ENCODE results near the gene ADH5.

ADH5 gene

DNA sequence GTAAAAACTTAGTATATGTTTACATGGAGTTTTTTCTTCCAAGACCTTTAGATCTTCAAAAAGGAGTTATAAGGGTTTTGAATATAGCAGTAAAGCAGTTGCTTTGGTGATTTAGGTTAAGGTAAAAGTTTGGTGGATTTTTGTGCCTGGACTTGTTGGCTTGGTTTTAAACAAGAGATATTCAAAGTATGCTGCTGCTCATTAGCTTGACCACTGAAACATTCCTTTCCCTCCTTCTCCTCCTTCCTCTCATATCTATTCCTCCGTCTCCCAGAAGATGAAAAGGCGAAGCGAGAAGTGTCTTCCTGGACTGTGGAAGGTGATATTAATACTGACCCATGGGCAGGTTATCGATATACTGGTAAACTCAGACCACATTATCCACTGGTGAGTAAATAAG lies 54.6 kb downstream of the ADH5 start:
- TF ChIP-seq, protein P1, sequence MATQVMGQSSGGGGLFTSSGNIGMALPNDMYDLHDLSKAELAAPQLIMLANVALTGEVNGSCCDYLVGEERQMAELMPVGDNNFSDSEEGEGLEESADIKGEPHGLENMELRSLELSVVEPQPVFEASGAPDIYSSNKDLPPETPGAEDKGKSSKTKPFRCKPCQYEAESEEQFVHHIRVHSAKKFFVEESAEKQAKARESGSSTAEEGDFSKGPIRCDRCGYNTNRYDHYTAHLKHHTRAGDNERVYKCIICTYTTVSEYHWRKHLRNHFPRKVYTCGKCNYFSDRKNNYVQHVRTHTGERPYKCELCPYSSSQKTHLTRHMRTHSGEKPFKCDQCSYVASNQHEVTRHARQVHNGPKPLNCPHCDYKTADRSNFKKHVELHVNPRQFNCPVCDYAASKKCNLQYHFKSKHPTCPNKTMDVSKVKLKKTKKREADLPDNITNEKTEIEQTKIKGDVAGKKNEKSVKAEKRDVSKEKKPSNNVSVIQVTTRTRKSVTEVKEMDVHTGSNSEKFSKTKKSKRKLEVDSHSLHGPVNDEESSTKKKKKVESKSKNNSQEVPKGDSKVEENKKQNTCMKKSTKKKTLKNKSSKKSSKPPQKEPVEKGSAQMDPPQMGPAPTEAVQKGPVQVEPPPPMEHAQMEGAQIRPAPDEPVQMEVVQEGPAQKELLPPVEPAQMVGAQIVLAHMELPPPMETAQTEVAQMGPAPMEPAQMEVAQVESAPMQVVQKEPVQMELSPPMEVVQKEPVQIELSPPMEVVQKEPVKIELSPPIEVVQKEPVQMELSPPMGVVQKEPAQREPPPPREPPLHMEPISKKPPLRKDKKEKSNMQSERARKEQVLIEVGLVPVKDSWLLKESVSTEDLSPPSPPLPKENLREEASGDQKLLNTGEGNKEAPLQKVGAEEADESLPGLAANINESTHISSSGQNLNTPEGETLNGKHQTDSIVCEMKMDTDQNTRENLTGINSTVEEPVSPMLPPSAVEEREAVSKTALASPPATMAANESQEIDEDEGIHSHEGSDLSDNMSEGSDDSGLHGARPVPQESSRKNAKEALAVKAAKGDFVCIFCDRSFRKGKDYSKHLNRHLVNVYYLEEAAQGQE (IDR thresholded peaks at IDR 0.05; ENCODE audit: insufficient read depth in 1 of 2, low read depth in 2 of 2, low read length in 2 of 2) = no peak

DNA sequence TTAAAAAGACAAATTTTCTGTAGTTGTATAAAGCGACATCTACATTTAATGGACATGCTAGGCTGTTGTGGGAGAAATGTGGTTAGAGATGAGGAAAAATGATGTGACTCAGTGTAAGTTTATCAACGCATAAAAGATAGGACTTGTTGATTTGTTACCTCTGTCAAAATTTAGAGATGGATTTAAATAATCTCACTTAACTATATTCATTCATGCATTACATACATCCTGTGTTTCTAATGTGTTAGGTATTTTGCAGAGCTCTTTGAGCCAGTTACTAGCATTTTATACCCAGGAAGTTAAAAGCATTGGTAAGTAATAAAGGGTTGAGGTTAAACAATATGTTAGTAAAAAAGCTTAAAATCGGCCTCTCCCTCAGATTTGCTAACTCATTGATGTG lies 58.7 kb downstream of the ADH5 start:
- TF ChIP-seq, protein P1 (IDR thresholded peaks at IDR 0.05; ENCODE audit: insufficient read depth in 1 of 2, low read depth in 2 of 2, low read length in 2 of 2) = no peak
- TF ChIP-seq SIN3A (IDR thresholded peaks at IDR 0.05; ENCODE audit: borderline replicate concordance, insufficient read depth, low read length) (no peak), TAF1 (IDR thresholded peaks at IDR 0.05; ENCODE audit: borderline replicate concordance, insufficient read depth, low read length) (no peak), FOXP2 (optimal IDR thresholded peaks at IDR 0.05; ENCODE audit: borderline replicate concordance, extremely low read depth, extremely low read length, insufficient read depth) (no peak)

DNA sequence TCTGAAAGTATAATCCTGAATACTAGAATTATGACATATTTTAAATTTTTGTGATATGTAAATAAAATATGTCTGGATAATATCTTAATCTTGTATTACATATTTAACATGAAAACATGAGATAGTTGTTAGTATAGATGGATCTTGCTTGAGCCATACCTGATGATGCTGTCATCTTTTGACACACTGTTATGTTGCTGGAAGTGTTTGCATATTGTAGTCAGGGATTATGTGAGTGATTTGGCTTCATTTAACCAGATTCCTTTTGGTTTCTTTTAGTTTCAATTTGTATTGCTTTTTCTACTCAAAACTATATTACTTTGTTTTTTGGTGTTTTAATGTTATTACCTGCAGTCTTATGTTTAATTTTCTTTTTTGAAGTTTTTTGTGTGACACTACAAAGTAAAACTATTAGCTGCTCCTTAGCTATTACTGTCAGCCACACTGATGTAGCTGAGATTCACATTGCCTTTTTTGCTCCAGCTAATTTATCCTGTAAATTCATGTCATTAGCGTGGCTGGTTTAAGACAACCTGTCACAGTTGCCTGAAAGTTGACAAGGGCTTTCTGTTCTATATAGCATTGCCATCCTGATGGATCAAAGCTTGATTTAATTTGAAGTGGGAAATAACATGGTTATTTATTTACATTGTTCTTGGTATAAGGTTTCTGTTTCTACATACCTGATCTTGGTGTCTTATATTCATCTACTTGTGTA lies 59.4 kb downstream of the ADH5 start:
- TF ChIP-seq SIN3A (IDR thresholded peaks at IDR 0.05; ENCODE audit: borderline replicate concordance, insufficient read depth, low read length) (no peak), FOXP2 (optimal IDR thresholded peaks at IDR 0.05; ENCODE audit: borderline replicate concordance, extremely low read depth, extremely low read length, insufficient read depth) (no peak), TAF1 (IDR thresholded peaks at IDR 0.05; ENCODE audit: borderline replicate concordance, insufficient read depth, low read length) (no peak), POLR2AphosphoS5 (IDR thresholded peaks at IDR 0.05; ENCODE audit: low read depth, low read length) (no peak)
- TF ChIP-seq, protein P1 (IDR thresholded peaks at IDR 0.05; ENCODE audit: insufficient read depth in 1 of 2, low read depth in 2 of 2, low read length in 2 of 2) = no peak

DNA sequence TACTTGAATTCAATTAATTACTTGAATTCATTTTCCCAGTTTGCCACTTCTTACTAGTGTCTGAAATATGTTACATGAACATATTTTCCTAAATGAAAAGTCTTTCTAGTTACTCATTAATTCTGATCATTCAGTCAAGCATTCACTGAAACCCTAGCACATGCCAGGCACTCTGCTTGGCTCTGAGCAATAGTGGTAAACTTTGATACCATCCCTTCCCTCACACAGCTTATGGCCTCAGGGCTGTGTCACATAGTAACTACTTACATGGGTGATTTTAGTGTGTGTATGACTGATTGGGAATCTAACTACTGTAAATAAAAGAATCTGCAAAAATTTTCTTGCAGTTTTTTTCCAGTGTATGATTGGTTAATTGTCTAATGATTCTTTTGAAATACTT lies 60.4 kb downstream of the ADH5 start:
- no peak for TF ChIP-seq SIN3A (IDR thresholded peaks at IDR 0.05; ENCODE audit: borderline replicate concordance, insufficient read depth, low read length)
- no peak for TF ChIP-seq POLR2AphosphoS5 (IDR thresholded peaks at IDR 0.05; ENCODE audit: low read depth, low read length)
- TF ChIP-seq FOXP2 (optimal IDR thresholded peaks at IDR 0.05; ENCODE audit: borderline replicate concordance, extremely low read depth, extremely low read length, insufficient read depth) = no peak
- TF ChIP-seq, protein P1 (IDR thresholded peaks at IDR 0.05; ENCODE audit: insufficient read depth in 1 of 2, low read depth in 2 of 2, low read length in 2 of 2) = no peak
- no peak for TF ChIP-seq TAF1 (IDR thresholded peaks at IDR 0.05; ENCODE audit: borderline replicate concordance, insufficient read depth, low read length)

DNA sequence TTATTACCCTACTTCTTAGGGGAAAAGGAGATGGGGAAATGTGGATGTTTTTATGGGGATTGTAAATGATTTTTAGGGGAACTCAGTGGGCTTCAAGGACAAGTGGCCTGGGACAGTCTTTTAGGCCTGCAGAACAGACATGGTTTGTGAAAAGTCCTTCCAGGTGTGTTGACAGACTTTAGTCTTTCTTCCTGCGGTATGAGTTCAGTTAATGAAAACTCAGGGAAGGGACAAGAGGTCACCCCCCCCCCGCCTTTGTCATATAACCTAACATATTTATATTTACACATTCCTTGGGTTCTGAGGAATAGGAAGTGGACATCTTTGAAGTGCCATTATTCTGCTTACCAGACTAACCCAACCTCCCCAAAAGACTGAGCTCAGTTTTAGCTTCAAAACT lies 61.3 kb downstream of the ADH5 start:
- TF ChIP-seq, protein P1 (IDR thresholded peaks at IDR 0.05; ENCODE audit: insufficient read depth in 1 of 2, low read depth in 2 of 2, low read length in 2 of 2) = no peak
- TF ChIP-seq FOXP2 (optimal IDR thresholded peaks at IDR 0.05; ENCODE audit: borderline replicate concordance, extremely low read depth, extremely low read length, insufficient read depth) (no peak), POLR2AphosphoS5 (IDR thresholded peaks at IDR 0.05; ENCODE audit: low read depth, low read length) (no peak), SIN3A (IDR thresholded peaks at IDR 0.05; ENCODE audit: borderline replicate concordance, insufficient read depth, low read length) (no peak), TAF1 (IDR thresholded peaks at IDR 0.05; ENCODE audit: borderline replicate concordance, insufficient read depth, low read length) (no peak)
